ENCODE measurements around the gene ANKHD1.

ANKHD1 gene

GRCh38 chr5:140382866-140383265 lies 18.8 kb upstream of the ANKHD1 start:
- TF ChIP-seq CTCF (IDR thresholded peaks at IDR 0.05) = no peak

- TF ChIP-seq CTCF (IDR thresholded peaks at IDR 0.05) = no peak
These were observed 18.3 kb upstream of the ANKHD1 start for GRCh38 chr5:140383300-140383699.

GRCh38 chr5:140388052-140388451 lies 13.6 kb upstream of the ANKHD1 start:
- TF ChIP-seq CTCF (IDR thresholded peaks at IDR 0.05) = no peak

- TF ChIP-seq CTCF (IDR thresholded peaks at IDR 0.05) = no peak
These were observed 10.3 kb upstream of the ANKHD1 start for GRCh38 chr5:140391312-140391711.

- no peak for TF ChIP-seq CTCF (IDR thresholded peaks at IDR 0.05)
These were observed 9.9 kb upstream of the ANKHD1 start for GRCh38 chr5:140391732-140392131.

GRCh38 chr5:140393738-140394137 lies 7.9 kb upstream of the ANKHD1 start:
- TF ChIP-seq CTCF (IDR thresholded peaks at IDR 0.05) = no peak

GRCh38 chr5:140398379-140398811 lies 3.2 kb upstream of the ANKHD1 start:
- no peak for TF ChIP-seq CTCF (IDR thresholded peaks at IDR 0.05)

GRCh38 chr5:140399979-140400729 lies 1.5 kb upstream of the ANKHD1 start:
- TF ChIP-seq CTCF (IDR thresholded peaks at IDR 0.05) = no peak

All from LNCAP (cell line).